OCI-LY1 (cell line): ENCODE results near the gene MAPRE3.

ENCODE experiments used
- H2AFZ ChIP-seq: fragments of 200-600 bp; sonication (generic), shearing (Covaris generic); 2 replicates; pipeline ENCODE4 v1.6.0; 2014; ENCODE audit warnings: antibody characterized with exemption, mild to moderate bottlenecking, low read length
- H3F3A ChIP-seq: fragments of 200-600 bp; sonication (generic), shearing (Covaris generic); 2 replicates; pipeline ENCODE4 v1.6.0; 2014; ENCODE audit warnings: mild to moderate bottlenecking, antibody characterized with exemption, low read length, moderate library complexity; ENCODE audit not compliant: insufficient read depth
- H3K27ac ChIP-seq: fragments of 200-600 bp; sonication (generic); 2 replicates; pipeline ENCODE4 v1.5.1; 2014; ENCODE audit warnings: low read length, mixed run types, mild to moderate bottlenecking, low read depth; ENCODE audit not compliant: poor library complexity, severe bottlenecking
- H3K27me3 ChIP-seq: fragments of 200-600 bp; sonication (generic); 2 replicates; pipeline ENCODE4 v1.6.0; 2014; ENCODE audit warnings: antibody characterized with exemption, mild to moderate bottlenecking, low read length, moderate library complexity; ENCODE audit not compliant: insufficient read depth
- H3K36me3 ChIP-seq: fragments of 200-600 bp; sonication (generic); 2 replicates; pipeline ENCODE4 v1.6.1; 2014; ENCODE audit warnings: mild to moderate bottlenecking, antibody characterized with exemption, low read length, moderate library complexity, mixed read lengths; ENCODE audit not compliant: insufficient read depth
- H3K4me1 ChIP-seq: fragments of 200-600 bp; sonication (generic); 2 replicates; pipeline ENCODE4 v1.5.1; 2014; ENCODE audit warnings: mild to moderate bottlenecking, low read length, moderate library complexity; ENCODE audit not compliant: insufficient read depth, severe bottlenecking
- H3K4me2 ChIP-seq: fragments of 200-600 bp; sonication (generic), shearing (Covaris generic); 2 replicates; pipeline ENCODE4 v1.6.1; 2014; ENCODE audit warnings: low read length
- H3K4me3 ChIP-seq: fragments of 200-600 bp; sonication (generic); 2 replicates; pipeline ENCODE4 v1.5.1; 2014; ENCODE audit warnings: low read length, low read depth, mild to moderate bottlenecking, mixed read lengths; ENCODE audit not compliant: poor library complexity, severe bottlenecking
- H3K79me2 ChIP-seq: fragments of 200-600 bp; shearing (Covaris generic); 2 replicates; pipeline ENCODE4 v1.6.1; 2016; ENCODE audit warnings: mixed run types, low read length, mixed read lengths; ENCODE audit not compliant: insufficient read depth
- H3K9ac ChIP-seq: fragments of 200-600 bp; sonication (generic), shearing (Covaris generic); 2 replicates; pipeline ENCODE4 v1.6.1; 2014; ENCODE audit warnings: mild to moderate bottlenecking, low read length, mixed read lengths
- H3K9me2 ChIP-seq: fragments of 200-600 bp; sonication (generic), shearing (Covaris generic); 2 replicates; pipeline ENCODE4 v1.6.1; 2014; ENCODE audit warnings: low read depth, mild to moderate bottlenecking, low read length, mixed read lengths
- H3K9me3 ChIP-seq: fragments of 200-600 bp; shearing (Covaris generic); 2 replicates; pipeline ENCODE4 v1.6.1; 2014; ENCODE audit warnings: low read length, mixed read lengths
- H4K20me1 ChIP-seq: fragments of 200-600 bp; sonication (generic), shearing (Covaris generic); 2 replicates; pipeline ENCODE4 v1.6.0; 2016; ENCODE audit warnings: mild to moderate bottlenecking, low read length; ENCODE audit not compliant: insufficient read depth
- CTCF ChIP-seq: fragments of 200-600 bp; sonication (generic), shearing (Covaris generic); IDR thresholded peaks from 2 replicates; pipeline ENCODE4 v1.5.1; 2017; ENCODE audit warnings: mild to moderate bottlenecking, antibody characterized with exemption, low read length, moderate library complexity, mixed read lengths
- EZH2 ChIP-seq: fragments of 200-600 bp; sonication (generic), shearing (Covaris generic); IDR thresholded peaks from 2 replicates; pipeline ENCODE4 v1.8.0; 2017; ENCODE audit warnings: borderline replicate concordance, mixed run types, mild to moderate bottlenecking, antibody characterized with exemption, low read length, moderate library complexity, mixed read lengths

Gene MAPRE3

GRCh38 chr2:26945991-26946750 is 24.3 kb upstream of the MAPRE3 start:
- no peaks in the 10 kb centered on the region for H3K9me2 ChIP-seq
- no peaks in the 10 kb centered on the region; the same call in 1 of the 2 replicates for H3K27me3 ChIP-seq
- H2AFZ ChIP-seq, result no peak overlapping the region
- H3K4me3 ChIP-seq, result no peak overlapping the region
- H4K20me1 ChIP-seq, result no peaks in the 10 kb centered on the region
- H3F3A ChIP-seq, result no peaks in the 10 kb centered on the region
- H3K36me3 ChIP-seq, result no peaks in the 10 kb centered on the region
- no peaks in the 10 kb centered on the region for H3K9me3 ChIP-seq
- no peaks in the 10 kb centered on the region for H3K4me1 ChIP-seq
- TF ChIP-seq CTCF, result no peak
- TF ChIP-seq EZH2, result no peak
- no peaks in the 10 kb centered on the region for H3K79me2 ChIP-seq
- H3K27ac ChIP-seq, result no peak overlapping the region
- H3K4me2 ChIP-seq, result no peak overlapping the region
- no peak overlapping the region for H3K9ac ChIP-seq

GRCh38 chr2:26946841-26947784 is 23.3 kb upstream of the MAPRE3 start:
- no peaks in the 10 kb centered on the region for H4K20me1 ChIP-seq
- H3K36me3 ChIP-seq, result no peaks in the 10 kb centered on the region
- no peak overlapping the region for H2AFZ ChIP-seq
- H3K9me3 ChIP-seq, result no peaks in the 10 kb centered on the region
- H3K27ac ChIP-seq, result no peak overlapping the region
- H3K79me2 ChIP-seq, result no peaks in the 10 kb centered on the region
- H3F3A ChIP-seq, result no peaks in the 10 kb centered on the region
- no peaks in the 10 kb centered on the region for H3K9me2 ChIP-seq
- no peak overlapping the region for H3K9ac ChIP-seq
- H3K27me3 ChIP-seq, result no peaks in the 10 kb centered on the region; the same call in 1 of the 2 replicates
- H3K4me2 ChIP-seq, result no peak overlapping the region
- no peaks in the 10 kb centered on the region for H3K4me1 ChIP-seq
- no peak overlapping the region for H3K4me3 ChIP-seq
- TF ChIP-seq CTCF (no peak), EZH2 (no peak)

GRCh38 chr2:26948800-26949199 is 21.6 kb upstream of the MAPRE3 start:
- no peaks in the 10 kb centered on the region for H4K20me1 ChIP-seq
- no peaks in the 10 kb centered on the region for H3K36me3 ChIP-seq
- H3K27ac ChIP-seq, result no peak overlapping the region
- no peaks in the 10 kb centered on the region for H3K79me2 ChIP-seq
- no peaks in the 10 kb centered on the region for H3K9me2 ChIP-seq
- H3K9ac ChIP-seq, result no peak overlapping the region
- no peak overlapping the region for H2AFZ ChIP-seq
- H3K4me3 ChIP-seq, result no peak overlapping the region
- no peak overlapping the region for H3K4me2 ChIP-seq
- no peaks in the 10 kb centered on the region; the same call in 1 of the 2 replicates for H3K27me3 ChIP-seq
- no peaks in the 10 kb centered on the region for H3K9me3 ChIP-seq
- TF ChIP-seq EZH2 (no peak), CTCF (no peak)
- H3K4me1 ChIP-seq, result no peaks in the 10 kb centered on the region
- no peaks in the 10 kb centered on the region for H3F3A ChIP-seq
